AG09319 (cell line): ENCODE data around the gene MYH14.

Experiments
- DNase-seq: peaks from one replicate; pipeline ENCODE4 v3.0.0-alpha.2; 2010; ENCODE audit warnings: low read depth; ENCODE audit errors: extremely low read depth
- CTCF ChIP-seq: IDR thresholded peaks from 2 replicates; pipeline ENCODE4 v1.5.1; 2011; ENCODE audit warnings: low read depth, mild to moderate bottlenecking, inconsistent platforms, low read length, moderate library complexity

The MYH14 gene

GRCh38 chr19:50321831-50322230 is 118.4 kb downstream of the MYH14 start:
- DNase-seq = no peak
- TF ChIP-seq CTCF = no peak

- TF ChIP-seq CTCF = no peak
- DNase-seq = no peak
Observed at GRCh38 chr19:50322234-50322633, 118.8 kb downstream of the MYH14 start.

- TF ChIP-seq CTCF = no peak
- no peak for DNase-seq
Observed at GRCh38 chr19:50322931-50323781, 119.7 kb downstream of the MYH14 start.

- TF ChIP-seq CTCF = no peak
- DNase-seq = no peak
Observed at GRCh38 chr19:50323782-50324133, 120.3 kb downstream of the MYH14 start.

- DNase-seq = no peak
- no peak for TF ChIP-seq CTCF
Observed at GRCh38 chr19:50324331-50324730, 120.9 kb downstream of the MYH14 start.

GRCh38 chr19:50325310-50326100 is 122.1 kb downstream of the MYH14 start:
- DNase-seq = no peak
- no peak for TF ChIP-seq CTCF

GRCh38 chr19:50326101-50326664 is 122.8 kb downstream of the MYH14 start:
- no peak for DNase-seq
- TF ChIP-seq CTCF = no peak
